ENCODE measurements around the gene GTF2F1.

The GTF2F1 gene

DNA sequence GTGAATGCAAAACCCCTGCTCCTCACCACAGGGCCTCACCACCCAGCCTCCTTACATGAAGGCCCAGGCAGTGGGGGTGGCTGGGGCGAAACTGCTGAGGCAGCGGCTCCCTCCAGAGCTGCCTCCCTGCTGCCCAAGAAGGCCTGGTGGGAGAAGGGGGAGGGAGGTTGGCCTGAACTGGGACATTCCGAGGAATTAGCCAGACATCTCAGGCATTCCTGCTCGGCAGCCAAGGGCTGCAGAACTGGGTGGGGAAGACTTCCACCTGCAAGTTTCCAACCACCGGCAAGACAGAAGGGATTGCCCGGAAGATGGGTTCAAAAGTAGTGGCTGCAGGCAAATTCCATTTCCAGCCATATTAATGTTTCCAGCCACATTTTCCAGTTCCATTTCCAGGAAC lies 14.9 kb downstream of the GTF2F1 start:
- TF ChIP-seq GATA2 (IDR thresholded peaks at IDR 0.05; ENCODE audit: low read depth, low read length) = no peak

DNA sequence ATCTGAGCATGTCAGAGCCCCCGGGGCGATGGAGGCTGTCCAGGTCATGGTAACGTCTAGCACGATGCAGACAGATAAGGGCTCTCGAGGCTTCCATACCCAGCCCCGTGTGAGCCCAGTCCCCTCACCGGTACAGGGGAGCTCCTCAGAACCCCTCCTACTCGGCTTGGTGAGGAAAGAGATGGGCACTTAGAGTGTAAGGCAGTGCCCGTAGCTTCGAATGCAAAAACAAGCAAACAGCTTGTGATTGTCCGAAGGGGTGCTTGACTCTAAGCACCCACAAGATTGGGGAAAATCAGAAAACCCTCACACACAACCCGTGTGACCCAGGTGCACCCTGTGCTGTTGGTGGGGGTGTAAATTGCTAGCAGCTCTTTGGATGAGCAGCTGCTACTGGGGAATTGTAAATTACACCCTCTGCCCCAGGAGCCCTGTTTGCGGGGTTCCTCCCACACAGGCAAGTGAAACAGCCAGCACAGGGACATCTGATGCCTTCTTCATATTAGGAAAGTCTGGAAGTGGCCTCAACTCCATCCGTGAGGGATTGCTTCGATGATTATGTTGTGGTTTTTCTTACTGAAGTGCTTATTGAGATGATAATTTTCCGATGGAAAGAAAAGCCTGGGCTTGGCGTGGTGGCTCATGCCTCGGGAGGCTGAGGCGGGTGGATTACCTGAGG lies 16.3 kb downstream of the GTF2F1 start:
- no peak for TF ChIP-seq GATA2 (IDR thresholded peaks at IDR 0.05; ENCODE audit: low read depth, low read length)
- no peak for TF ChIP-seq GATA3 (IDR thresholded peaks at IDR 0.05; ENCODE audit: low read depth, low read length)

DNA sequence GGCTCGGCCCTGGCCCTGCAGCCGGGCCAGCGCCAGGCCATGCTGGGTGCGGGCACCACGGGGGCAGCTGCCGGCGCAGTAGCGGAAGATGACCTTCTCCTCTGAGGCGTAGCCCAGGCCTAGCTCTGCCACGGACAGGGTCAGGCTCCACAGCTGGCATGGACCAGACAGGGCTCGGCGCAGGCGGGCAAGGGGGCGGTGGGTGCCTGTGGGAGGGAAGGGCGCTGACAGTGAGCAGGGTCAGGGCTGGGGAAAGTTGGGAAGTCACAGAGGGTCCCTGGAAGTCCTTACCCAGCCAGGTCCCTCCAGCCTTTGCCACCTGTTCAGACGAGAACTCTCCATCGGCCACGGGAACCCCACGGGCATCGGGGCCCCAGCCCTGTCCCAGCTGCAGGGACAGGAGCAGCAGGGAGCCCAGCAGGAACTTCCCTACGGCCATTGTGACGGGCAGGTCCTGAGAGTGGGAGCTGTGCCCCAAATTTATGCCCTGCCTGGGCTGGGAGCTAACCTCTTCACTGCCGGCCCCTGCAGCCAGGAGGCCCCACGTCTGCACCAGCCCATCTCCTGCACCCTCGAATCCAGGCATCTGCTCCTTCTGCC lies 17.5 kb downstream of the GTF2F1 start, which contains the start of gene PSPN:
PSPN (minus strand) TSS at position 523 of the 600 bp plus-strand sequence; CDS start at position 439, 84 bp downstream.
- TF ChIP-seq GATA2 (IDR thresholded peaks at IDR 0.05; ENCODE audit: low read depth, low read length) (no peak), GATA3 (IDR thresholded peaks at IDR 0.05; ENCODE audit: low read depth, low read length) (no peak)

DNA sequence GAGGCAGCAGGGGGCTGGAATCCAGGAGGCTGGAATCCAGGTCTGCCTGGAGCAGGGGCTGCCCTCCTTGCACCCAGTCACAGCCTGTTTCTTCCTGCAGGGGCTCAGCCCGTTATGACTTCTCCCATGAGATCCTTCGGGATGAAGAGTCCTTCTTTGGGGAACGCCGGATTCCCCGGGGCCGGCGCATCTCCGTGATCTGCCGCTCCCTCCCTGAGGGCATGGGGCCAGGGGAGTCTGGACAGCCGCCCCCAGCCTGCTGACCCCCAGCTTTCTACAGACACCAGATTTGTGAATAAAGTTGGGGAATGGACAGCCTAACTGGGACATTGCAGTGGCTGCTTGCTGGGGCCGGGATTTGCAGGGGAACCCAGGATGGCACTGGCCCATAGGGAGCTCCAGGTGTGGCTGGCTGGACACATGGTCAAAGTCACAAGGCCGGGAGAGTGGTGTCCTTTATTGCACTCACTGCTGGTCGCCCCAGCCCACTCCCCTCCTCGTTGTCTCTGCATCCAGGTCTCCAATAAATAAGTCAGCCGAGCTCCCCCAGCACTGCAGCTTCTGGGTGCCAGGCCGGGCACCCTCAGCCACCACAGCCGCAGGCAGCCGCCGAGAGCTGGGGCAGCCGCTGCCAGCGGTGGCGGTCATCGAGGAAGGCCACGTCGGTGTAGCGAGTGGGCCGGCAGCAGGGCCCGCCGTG lies 18.1 kb downstream of the GTF2F1 start:
- TF ChIP-seq GATA3 (IDR thresholded peaks at IDR 0.05; ENCODE audit: low read depth, low read length) = no peak
- TF ChIP-seq GATA2 (IDR thresholded peaks at IDR 0.05; ENCODE audit: low read depth, low read length) = no peak

DNA sequence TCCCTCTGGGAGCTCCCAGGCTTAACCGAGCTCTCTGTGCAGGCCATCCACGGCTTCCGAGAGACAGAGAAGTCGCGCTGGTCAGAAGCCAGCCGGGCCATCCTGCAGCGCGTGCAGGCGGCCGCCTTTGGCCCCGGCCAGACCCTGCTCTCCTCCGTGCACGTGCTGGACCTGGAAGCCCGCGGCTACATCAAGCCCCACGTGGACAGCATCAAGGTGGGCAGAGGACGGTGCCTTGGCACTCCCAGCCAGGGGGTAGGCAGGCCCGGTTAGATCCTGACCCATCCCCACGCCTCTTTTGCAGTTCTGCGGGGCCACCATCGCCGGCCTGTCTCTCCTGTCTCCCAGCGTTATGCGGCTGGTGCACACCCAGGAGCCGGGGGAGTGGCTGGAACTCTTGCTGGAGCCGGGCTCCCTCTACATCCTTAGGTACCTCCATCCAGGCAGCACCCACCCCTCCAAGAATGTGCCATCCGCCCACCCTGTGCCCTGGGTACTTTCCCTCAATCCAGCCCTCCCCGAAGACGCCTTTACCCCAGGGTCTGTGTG lies 18.7 kb downstream of the GTF2F1 start:
- TF ChIP-seq GATA2 (IDR thresholded peaks at IDR 0.05; ENCODE audit: low read depth, low read length) (no peak), GATA3 (IDR thresholded peaks at IDR 0.05; ENCODE audit: low read depth, low read length) (no peak)

DNA sequence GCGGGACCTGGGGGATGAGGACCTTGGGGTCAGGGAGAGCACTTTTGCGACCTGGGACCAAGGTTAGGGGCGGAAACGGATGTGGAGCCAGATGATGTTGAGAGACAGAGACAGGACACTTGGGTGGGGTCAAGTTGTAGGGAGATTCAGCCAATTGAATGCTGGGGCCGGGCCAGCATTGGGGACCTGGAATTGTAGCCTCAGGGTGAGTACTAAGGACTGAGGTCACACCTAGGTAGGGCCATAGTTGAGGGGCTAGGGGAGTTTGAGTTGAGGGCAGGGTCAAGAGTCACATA lies 19.2 kb downstream of the GTF2F1 start:
- TF ChIP-seq GATA3 (IDR thresholded peaks at IDR 0.05; ENCODE audit: low read depth, low read length) = no peak
- TF ChIP-seq GATA2 (IDR thresholded peaks at IDR 0.05; ENCODE audit: low read depth, low read length) = no peak

DNA sequence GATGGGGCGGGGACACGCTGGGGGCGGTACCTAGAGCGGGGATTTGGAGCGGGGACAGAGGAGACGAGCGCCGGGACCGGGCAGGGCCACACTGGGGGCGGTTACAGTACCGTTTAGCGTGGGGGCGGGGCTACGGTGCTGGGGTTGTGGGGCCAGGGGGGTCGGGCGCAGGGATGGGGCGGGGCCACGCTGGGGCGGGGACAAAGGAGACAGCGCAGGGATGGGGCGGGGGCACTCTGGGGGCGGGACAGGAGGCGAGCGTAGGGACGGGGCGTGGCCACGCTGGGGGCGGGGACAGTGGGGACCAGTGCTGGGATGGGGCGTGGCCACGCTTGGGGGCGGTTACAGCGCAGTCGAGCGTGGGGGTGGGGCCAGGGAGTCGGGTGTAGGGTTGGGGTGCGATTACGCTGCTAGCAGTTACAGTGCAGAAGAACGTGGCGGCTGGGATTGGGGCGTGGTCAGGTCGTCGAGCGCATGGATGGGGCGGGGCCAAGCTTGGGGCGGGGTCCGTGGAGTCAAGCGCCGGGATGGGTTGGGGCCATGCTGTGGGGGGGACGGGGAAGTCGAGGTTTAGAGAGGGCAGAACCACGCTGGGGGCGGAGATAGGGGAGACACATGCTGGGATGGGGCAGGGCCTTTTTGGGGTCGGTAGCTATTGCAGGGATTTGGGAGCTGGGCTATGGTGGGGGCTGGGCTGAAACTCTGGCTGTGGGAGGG lies 19.7 kb downstream of the GTF2F1 start:
- TF ChIP-seq GATA2 (IDR thresholded peaks at IDR 0.05; ENCODE audit: low read depth, low read length) (no peak), GATA3 (IDR thresholded peaks at IDR 0.05; ENCODE audit: low read depth, low read length) (no peak)

DNA sequence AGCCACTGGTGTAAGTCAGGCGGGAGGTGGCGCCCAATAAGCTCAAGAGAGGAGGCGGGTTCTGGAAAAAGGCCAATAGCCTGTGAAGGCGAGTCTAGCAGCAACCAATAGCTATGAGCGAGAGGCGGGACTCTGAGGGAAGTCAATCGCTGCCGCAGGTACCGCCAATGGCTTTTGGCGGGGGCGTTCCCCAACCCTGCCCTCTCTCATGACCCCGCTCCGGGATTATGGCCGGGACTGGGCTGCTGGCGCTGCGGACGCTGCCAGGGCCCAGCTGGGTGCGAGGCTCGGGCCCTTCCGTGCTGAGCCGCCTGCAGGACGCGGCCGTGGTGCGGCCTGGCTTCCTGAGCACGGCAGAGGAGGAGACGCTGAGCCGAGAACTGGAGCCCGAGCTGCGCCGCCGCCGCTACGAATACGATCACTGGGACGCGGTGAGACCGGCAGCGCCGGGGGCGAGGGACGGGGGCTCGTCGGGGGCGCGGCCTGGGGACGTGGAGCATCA lies 20.3 kb downstream of the GTF2F1 start, which contains the start of gene ALKBH7:
ALKBH7 (plus strand) TSS at position 201 of the 502 bp plus-strand sequence; CDS start at position 228, 27 bp downstream.
- TF ChIP-seq GATA2 (IDR thresholded peaks at IDR 0.05; ENCODE audit: low read depth, low read length) (no peak), GATA3 (IDR thresholded peaks at IDR 0.05; ENCODE audit: low read depth, low read length) (no peak)

DNA sequence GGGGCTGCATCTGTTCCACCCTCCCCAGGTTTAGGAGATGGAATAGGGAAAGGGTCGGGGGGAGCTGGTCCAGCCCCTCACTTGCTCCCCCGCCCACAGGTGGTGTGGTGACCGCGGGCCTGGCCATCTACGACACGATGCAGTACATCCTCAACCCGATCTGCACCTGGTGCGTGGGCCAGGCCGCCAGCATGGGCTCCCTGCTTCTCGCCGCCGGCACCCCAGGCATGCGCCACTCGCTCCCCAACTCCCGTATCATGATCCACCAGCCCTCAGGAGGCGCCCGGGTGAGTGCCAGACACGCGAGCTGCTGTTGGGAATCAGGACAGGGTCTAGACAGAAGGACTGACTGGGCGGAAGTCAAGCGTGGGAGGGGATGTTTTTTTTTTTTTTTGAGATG lies 28.6 kb downstream of the GTF2F1 start:
- no peak for TF ChIP-seq GATA2 (IDR thresholded peaks at IDR 0.05; ENCODE audit: low read depth, low read length)
- TF ChIP-seq GATA3 (IDR thresholded peaks at IDR 0.05; ENCODE audit: low read depth, low read length) = no peak

DNA sequence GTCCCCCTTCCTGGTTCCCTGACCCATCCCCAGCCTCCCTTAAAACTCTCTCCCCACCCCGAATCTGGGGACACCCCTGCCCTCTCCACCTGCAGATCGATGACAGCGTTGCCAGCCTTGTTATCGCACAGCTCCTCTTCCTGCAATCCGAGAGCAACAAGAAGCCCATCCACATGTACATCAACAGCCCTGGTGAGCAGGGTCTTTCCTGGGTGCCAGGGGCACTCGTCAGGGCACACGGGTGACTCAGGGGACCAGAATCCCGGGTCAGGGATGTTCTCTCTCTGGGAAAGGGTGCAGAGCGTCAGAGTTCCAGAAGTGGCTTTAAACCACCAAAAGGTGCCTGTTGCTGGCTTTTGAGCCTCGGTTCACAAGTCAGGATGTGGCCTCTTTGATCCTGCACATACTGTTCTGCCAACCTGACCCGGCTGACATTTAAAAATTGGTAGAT lies 30.6 kb downstream of the GTF2F1 start:
- TF ChIP-seq GATA2 (IDR thresholded peaks at IDR 0.05; ENCODE audit: low read depth, low read length) (no peak), GATA3 (IDR thresholded peaks at IDR 0.05; ENCODE audit: low read depth, low read length) (no peak)

DNA sequence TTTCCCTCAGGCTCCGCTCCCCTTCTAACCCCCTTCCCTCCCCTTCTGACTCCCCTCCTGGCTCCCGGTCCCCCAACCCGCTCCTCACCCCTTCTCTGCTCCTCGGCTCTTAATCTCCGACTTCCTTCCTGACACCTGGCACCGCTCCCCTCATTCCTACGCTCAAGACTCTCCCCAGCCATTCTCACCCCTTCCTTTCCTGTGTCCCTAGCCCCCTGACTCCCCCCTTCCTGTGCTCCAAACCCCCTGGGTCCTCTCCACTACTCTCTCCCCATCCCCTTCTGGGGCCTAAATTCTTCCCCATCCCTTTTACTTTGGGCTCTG lies 31.0 kb downstream of the GTF2F1 start:
- TF ChIP-seq GATA2 (IDR thresholded peaks at IDR 0.05; ENCODE audit: low read depth, low read length) (no peak), GATA3 (IDR thresholded peaks at IDR 0.05; ENCODE audit: low read depth, low read length) (no peak)

DNA sequence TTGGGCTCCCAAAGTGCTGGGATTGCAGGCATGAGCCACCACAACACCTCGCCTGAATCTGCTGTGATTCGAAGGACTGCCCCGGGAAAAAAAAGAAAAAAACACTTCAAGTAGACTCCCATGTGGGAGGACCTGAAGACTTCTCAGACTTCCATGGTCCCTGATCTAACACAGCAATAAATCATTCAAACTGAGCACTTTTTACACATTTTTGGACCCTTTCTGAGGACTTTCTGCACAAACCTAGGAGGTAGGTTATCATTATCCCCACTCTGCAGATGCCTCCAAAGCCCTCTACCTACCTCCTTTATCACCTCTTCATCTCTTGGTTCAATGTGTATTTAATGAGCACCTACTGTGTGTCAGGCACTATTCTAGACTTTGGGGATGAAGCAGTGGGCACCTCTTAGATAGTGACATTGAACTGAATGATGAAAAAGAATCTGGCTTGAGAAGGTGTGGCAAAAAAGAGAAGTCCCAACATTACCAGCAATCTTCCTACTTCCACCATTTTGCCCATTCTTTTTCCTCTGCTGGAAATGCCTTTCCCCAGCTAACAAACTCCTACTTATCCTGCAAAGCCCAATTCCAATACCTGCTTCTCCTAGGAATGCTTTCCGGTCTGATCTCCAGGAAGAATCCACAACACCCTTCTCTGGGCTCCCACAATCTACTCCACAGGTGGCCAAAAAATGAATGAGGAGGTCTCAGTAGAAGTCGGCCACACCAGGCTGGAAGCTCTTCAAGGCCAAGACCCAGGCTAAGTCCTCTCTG lies 33.2 kb downstream of the GTF2F1 start:
- TF ChIP-seq GATA3 (IDR thresholded peaks at IDR 0.05; ENCODE audit: low read depth, low read length) (no peak), GATA2 (IDR thresholded peaks at IDR 0.05; ENCODE audit: low read depth, low read length) (no peak)

DNA sequence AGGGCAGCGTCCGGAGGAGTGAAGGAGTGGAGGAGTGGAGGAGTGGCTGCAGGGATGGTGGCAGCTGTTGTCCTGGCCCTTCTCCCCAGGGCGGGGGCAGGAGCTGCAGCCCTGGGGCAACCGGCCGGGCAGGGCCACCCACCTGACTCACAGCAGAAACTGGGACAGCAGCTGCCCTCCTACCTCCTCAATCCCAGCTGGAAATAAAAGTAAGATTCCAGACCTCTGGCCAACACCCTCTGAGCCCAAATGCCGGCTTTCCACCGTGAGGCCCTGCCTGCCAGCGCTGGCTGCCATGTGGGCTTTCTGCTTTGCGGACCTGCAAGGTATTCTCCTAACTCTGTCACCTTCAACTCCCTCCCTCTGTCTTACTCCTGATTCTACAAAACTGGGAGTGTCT lies 35.0 kb downstream of the GTF2F1 start:
- TF ChIP-seq GATA3 (IDR thresholded peaks at IDR 0.05; ENCODE audit: low read depth, low read length) (no peak), GATA2 (IDR thresholded peaks at IDR 0.05; ENCODE audit: low read depth, low read length) (no peak)

Data from SH-SY5Y (cell line).